Parathyroid adenoma (tissue), 2 donors: ENCODE measurements around the gene SPATS2.

Source experiments
- H2AFZ ChIP-seq: fragments of 300-600 bp; sonication (generic); one replicate; pipeline ENCODE4 v1.7.0; 2017; ENCODE audit warnings: antibody characterized with exemption, mild to moderate bottlenecking
- H3K27ac ChIP-seq: fragments of 300-600 bp; sonication (generic); one replicate; pipeline ENCODE4 v1.7.0; 2017
- H3K27me3 ChIP-seq: fragments of 300-600 bp; sonication (generic); one replicate; pipeline ENCODE4 v1.7.0; 2017; ENCODE audit warnings: low read length; ENCODE audit not compliant: control insufficient read depth, insufficient read depth
- H3K36me3 ChIP-seq: fragments of 300-600 bp; sonication (generic); one replicate; pipeline ENCODE4 v1.7.0; 2017; ENCODE audit warnings: low read length; ENCODE audit not compliant: control insufficient read depth, insufficient read depth
- H3K4me1 ChIP-seq: fragments of 300-600 bp; sonication (generic); one replicate; pipeline ENCODE4 v1.7.0; 2017; ENCODE audit warnings: control low read depth
- H3K4me2 ChIP-seq: fragments of 300-600 bp; sonication (generic); one replicate; pipeline ENCODE4 v1.7.0; 2017; ENCODE audit warnings: low read length
- H3K4me3 ChIP-seq: fragments of 300-600 bp; sonication (generic); one replicate; pipeline ENCODE4 v1.7.0; 2017; ENCODE audit warnings: low read depth, low read length
- H3K79me2 ChIP-seq: fragments of 300-600 bp; sonication (generic); one replicate; pipeline ENCODE4 v1.7.0; 2017; ENCODE audit warnings: control low read depth
- H3K9ac ChIP-seq: fragments of 300-600 bp; sonication (generic); one replicate; pipeline ENCODE4 v1.7.0; 2017; ENCODE audit warnings: mild to moderate bottlenecking
- H3K9me3 ChIP-seq: fragments of 300-600 bp; sonication (generic); one replicate; pipeline ENCODE4 v1.7.0; 2017; ENCODE audit warnings: low read length; ENCODE audit not compliant: control insufficient read depth
- CTCF ChIP-seq: fragments of 300-600 bp; sonication (generic); IDR thresholded peaks from one replicate; pipeline ENCODE4 v1.7.0; 2017; ENCODE audit warnings: antibody characterized with exemption, mild to moderate bottlenecking
- donor health status: primary hyperparathyroidism.

The SPATS2 gene

GRCh38 chr12:49397000-49397399, 29.7 kb downstream of the SPATS2 start:
- Histone ChIP-seq H3K36me3 (no peaks in the 10 kb centered on the region), H3K4me3 (no peak overlapping the region), H3K9me3 (no peaks in the 10 kb centered on the region), H2AFZ (no peak overlapping the region), H3K4me1 (no peaks in the 10 kb centered on the region), H3K4me2 (no peak overlapping the region), H3K9ac (no peak overlapping the region), H3K27ac (no peak overlapping the region), H3K79me2 (peaks cover 37% of the 10 kb centered on the region), H3K27me3 (no peaks in the 10 kb centered on the region)
- no peak for TF ChIP-seq CTCF

GRCh38 chr12:49400304-49400703, 33.0 kb downstream of the SPATS2 start:
- TF ChIP-seq CTCF: no peak
- H3K4me2 ChIP-seq: no peak overlapping the region

GRCh38 chr12:49403971-49404450, 36.7 kb downstream of the SPATS2 start:
- Histone ChIP-seq H3K4me3 (no peak overlapping the region), H3K9me3 (no peaks in the 10 kb centered on the region), H3K27ac (no peak overlapping the region), H3K79me2 (peaks cover 19% of the 10 kb centered on the region), H3K36me3 (no peaks in the 10 kb centered on the region), H3K4me2 (no peak overlapping the region), H3K9ac (no peak overlapping the region), H3K4me1 (no peaks in the 10 kb centered on the region), H3K27me3 (no peaks in the 10 kb centered on the region), H2AFZ (no peak overlapping the region)
- no peak for TF ChIP-seq CTCF

More at GRCh38 chr12:49400304-49400703, 33.0 kb downstream of the SPATS2 start:
- no peaks in the 10 kb centered on the region for H3K36me3 ChIP-seq
- H3K9me3 ChIP-seq: no peaks in the 10 kb centered on the region
- H3K4me1 ChIP-seq: no peaks in the 10 kb centered on the region
- peaks cover 36% of the 10 kb centered on the region for H3K79me2 ChIP-seq
- no peak overlapping the region for H3K27ac ChIP-seq
- H3K9ac ChIP-seq: no peak overlapping the region
- no peak overlapping the region for H2AFZ ChIP-seq
- H3K27me3 ChIP-seq: no peaks in the 10 kb centered on the region
- no peak overlapping the region for H3K4me3 ChIP-seq

GRCh38 chr12:49404956-49405355, 37.7 kb downstream of the SPATS2 start:
- Histone ChIP-seq H3K27me3 (no peaks in the 10 kb centered on the region), H2AFZ (no peak overlapping the region), H3K4me2 (no peak overlapping the region), H3K36me3 (no peaks in the 10 kb centered on the region), H3K9ac (no peak overlapping the region), H3K79me2 (peaks cover 13% of the 10 kb centered on the region), H3K9me3 (no peaks in the 10 kb centered on the region), H3K4me1 (no peaks in the 10 kb centered on the region), H3K4me3 (no peak overlapping the region), H3K27ac (no peak overlapping the region)
- no peak for TF ChIP-seq CTCF

- Histone ChIP-seq H3K4me1 (no peaks in the 10 kb centered on the region), H3K79me2 (peaks cover 4% of the 10 kb centered on the region), H3K27me3 (no peaks in the 10 kb centered on the region), H3K9ac (no peak overlapping the region), H2AFZ (no peak overlapping the region), H3K36me3 (no peaks in the 10 kb centered on the region), H3K4me3 (no peak overlapping the region), H3K4me2 (no peak overlapping the region), H3K9me3 (no peaks in the 10 kb centered on the region), H3K27ac (no peak overlapping the region)
- TF ChIP-seq CTCF: no peak
Measured at GRCh38 chr12:49410818-49411217, 43.6 kb downstream of the SPATS2 start.
